Hepatocyte (in vitro differentiated cells): ENCODE results near the gene SBNO1. TPM values are rescaled to one million over a fixed set of nuclear protein-coding genes. Genes with fewer than 3 reads are reported as not detected.

Experiments used
- DNase-seq: peaks from one replicate; pipeline ENCODE4 v3.0.0-alpha.2; 2016; ENCODE audit warnings: low spot score
- H2AFZ ChIP-seq: fragments of 200-600 bp; sonication (generic); 2 replicates; pipeline ENCODE4 v1.6.0; 2016; ENCODE audit warnings: antibody characterized with exemption, mild to moderate bottlenecking
- H3K27ac ChIP-seq: fragments of 200-600 bp; sonication (generic); 2 replicates; pipeline ENCODE4 v1.5.1; 2016; ENCODE audit warnings: mild to moderate bottlenecking
- H3K27me3 ChIP-seq: fragments of 200-600 bp; sonication (generic); 2 replicates; pipeline ENCODE4 v1.6.1; 2016
- H3K36me3 ChIP-seq: fragments of 200-600 bp; sonication (generic); replicated peaks from 2 replicates; pipeline ENCODE4 v1.5.1; 2016; ENCODE audit warnings: low read depth; ENCODE audit not compliant: insufficient read depth
- H3K4me1 ChIP-seq: fragments of 200-600 bp; sonication (generic); 2 replicates; pipeline ENCODE4 v1.5.1; 2016; ENCODE audit warnings: mild to moderate bottlenecking, moderate library complexity; ENCODE audit not compliant: insufficient read depth
- H3K4me2 ChIP-seq: fragments of 200-600 bp; sonication (generic); 2 replicates; pipeline ENCODE4 v1.6.0; 2016
- H3K4me3 ChIP-seq: fragments of 200-600 bp; sonication (generic); 2 replicates; pipeline ENCODE4 v1.5.1; 2016; ENCODE audit warnings: mild to moderate bottlenecking
- H3K79me2 ChIP-seq: fragments of 200-600 bp; sonication (generic); 2 replicates; pipeline ENCODE4 v1.6.0; 2017; ENCODE audit warnings: mild to moderate bottlenecking
- H3K9me2 ChIP-seq: fragments of 200-600 bp; sonication (generic); replicated peaks from 2 replicates; pipeline ENCODE4 v1.6.0; 2017; ENCODE audit warnings: mild to moderate bottlenecking; ENCODE audit not compliant: insufficient read depth
- H3K9me3 ChIP-seq: fragments of 200-600 bp; sonication (generic); 2 replicates; pipeline ENCODE4 v1.5.1; 2016; ENCODE audit warnings: low read depth, mild to moderate bottlenecking
- H4K20me1 ChIP-seq: fragments of 200-600 bp; sonication (generic); 2 replicates; pipeline ENCODE4 v1.6.0; 2016; ENCODE audit warnings: mild to moderate bottlenecking; ENCODE audit not compliant: insufficient read depth, poor library complexity, severe bottlenecking
- EZH2 ChIP-seq: fragments of 200-600 bp; sonication (generic); IDR thresholded peaks from 2 replicates; pipeline ENCODE4 v1.6.1; 2016; ENCODE audit warnings: antibody characterized with exemption, mild to moderate bottlenecking, borderline replicate concordance
- EZH2phosphoT487 ChIP-seq: fragments of 200-600 bp; sonication (generic); IDR thresholded peaks from one replicate; pipeline ENCODE4 v1.6.1; 2018; ENCODE audit warnings: antibody characterized with exemption, mild to moderate bottlenecking, low read depth, moderate library complexity; ENCODE audit not compliant: unreplicated experiment, severe bottlenecking
- WGBS: methylation state at CpG from one replicate; pipeline ENCODE4 v1.1.6; 2016; ENCODE audit warnings: low lambda C conversion rate; ENCODE audit errors: missing lambda C conversion rate; 5-methylcytosine and 5-hydroxymethylcytosine counted together
- polyA plus RNA-seq: library from polyadenylated mRNA; unstranded; fragments of >200 nt; fragmentation: Nextera tagmentation; extraction: Ambion mirVana; gene quantifications from 2 replicates; pipeline ENCODE4 v1.2.1, GENCODE V29; 2016
- total RNA-seq: library from RNA; depleted of rRNA; stranded (reverse); fragments of >200 nt; gene quantifications from 2 replicates; pipeline ENCODE4 v1.2.3, GENCODE V29; 2014
- TF ChIP-seq, protein P1 (sequence below): fragments of 200-600 bp; sonication (generic); IDR thresholded peaks from 2 replicates; pipeline ENCODE4 v1.5.1; 2016; ENCODE audit warnings: antibody characterized with exemption, mild to moderate bottlenecking; ENCODE audit not compliant: poor library complexity

The SBNO1 gene
- total and polyA plus RNA-seq, 2 experiments from 2014 or later = 13.4 to 28.9 TPM

DNA sequence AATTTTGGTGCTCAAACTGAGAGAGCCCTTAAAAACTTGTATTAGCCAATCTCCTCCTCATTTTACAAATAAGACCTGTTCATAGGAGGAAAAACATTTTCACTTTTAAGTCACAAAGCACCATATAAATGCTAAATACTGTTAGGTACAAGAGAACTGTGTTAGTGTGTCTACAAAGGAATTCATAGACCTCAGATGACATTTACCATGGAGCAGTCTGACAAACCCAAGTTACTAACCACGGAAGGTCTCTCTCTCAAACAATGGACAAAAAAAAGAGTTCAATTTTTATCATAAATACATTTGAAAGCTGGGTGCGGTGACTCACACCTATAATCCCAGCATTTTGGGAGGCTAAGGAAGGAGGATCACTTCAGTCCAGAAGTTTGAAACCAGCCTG is 10.0 kb downstream of the SBNO1 start:
- Histone ChIP-seq H3K27me3 (no peaks in the 10 kb centered on the region), H3K4me3 (no peak overlapping the region), H3K9me3 (no peaks in the 10 kb centered on the region), H3K4me1 (no peaks in the 10 kb centered on the region), H4K20me1 (peaks cover 90% of the 10 kb centered on the region), H3K36me3 (no peaks in the 10 kb centered on the region), H3K9me2 (no peaks in the 10 kb centered on the region), H2AFZ (no peak overlapping the region), H3K27ac (no peak overlapping the region), H3K4me2 (no peak overlapping the region), H3K79me2 (peaks cover 100% of the 10 kb centered on the region)
- no peak for TF ChIP-seq EZH2
- TF ChIP-seq, protein P1, sequence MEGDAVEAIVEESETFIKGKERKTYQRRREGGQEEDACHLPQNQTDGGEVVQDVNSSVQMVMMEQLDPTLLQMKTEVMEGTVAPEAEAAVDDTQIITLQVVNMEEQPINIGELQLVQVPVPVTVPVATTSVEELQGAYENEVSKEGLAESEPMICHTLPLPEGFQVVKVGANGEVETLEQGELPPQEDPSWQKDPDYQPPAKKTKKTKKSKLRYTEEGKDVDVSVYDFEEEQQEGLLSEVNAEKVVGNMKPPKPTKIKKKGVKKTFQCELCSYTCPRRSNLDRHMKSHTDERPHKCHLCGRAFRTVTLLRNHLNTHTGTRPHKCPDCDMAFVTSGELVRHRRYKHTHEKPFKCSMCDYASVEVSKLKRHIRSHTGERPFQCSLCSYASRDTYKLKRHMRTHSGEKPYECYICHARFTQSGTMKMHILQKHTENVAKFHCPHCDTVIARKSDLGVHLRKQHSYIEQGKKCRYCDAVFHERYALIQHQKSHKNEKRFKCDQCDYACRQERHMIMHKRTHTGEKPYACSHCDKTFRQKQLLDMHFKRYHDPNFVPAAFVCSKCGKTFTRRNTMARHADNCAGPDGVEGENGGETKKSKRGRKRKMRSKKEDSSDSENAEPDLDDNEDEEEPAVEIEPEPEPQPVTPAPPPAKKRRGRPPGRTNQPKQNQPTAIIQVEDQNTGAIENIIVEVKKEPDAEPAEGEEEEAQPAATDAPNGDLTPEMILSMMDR = no peak
- TF ChIP-seq EZH2phosphoT487 = no peak
- DNase-seq = no peak
- WGBS = 86% methylated on average over 2 of the region's 2 CpGs

- TF ChIP-seq EZH2phosphoT487 (no peak), EZH2 (no peak)
- TF ChIP-seq, protein P1 = no peak
- no peak overlapping the region for H3K27ac ChIP-seq
- H3K9me2 ChIP-seq = no peaks in the 10 kb centered on the region
- no peaks in the 10 kb centered on the region for H3K4me1 ChIP-seq
- H4K20me1 ChIP-seq = peaks cover 63% of the 10 kb centered on the region
- no peak for DNase-seq
- H2AFZ ChIP-seq = no peak overlapping the region
- H3K36me3 ChIP-seq = no peaks in the 10 kb centered on the region
- peaks cover 96% of the 10 kb centered on the region for H3K79me2 ChIP-seq
- no peaks in the 10 kb centered on the region for H3K9me3 ChIP-seq
- WGBS = 92% methylated on average over 2 of the region's 2 CpGs
- no peaks in the 10 kb centered on the region for H3K27me3 ChIP-seq
- no peak overlapping the region for H3K4me3 ChIP-seq
- no peak overlapping the region for H3K4me2 ChIP-seq
These were observed 13.3 kb downstream of the SBNO1 start for GRCh38 chr12:123351349-123351748.

DNA sequence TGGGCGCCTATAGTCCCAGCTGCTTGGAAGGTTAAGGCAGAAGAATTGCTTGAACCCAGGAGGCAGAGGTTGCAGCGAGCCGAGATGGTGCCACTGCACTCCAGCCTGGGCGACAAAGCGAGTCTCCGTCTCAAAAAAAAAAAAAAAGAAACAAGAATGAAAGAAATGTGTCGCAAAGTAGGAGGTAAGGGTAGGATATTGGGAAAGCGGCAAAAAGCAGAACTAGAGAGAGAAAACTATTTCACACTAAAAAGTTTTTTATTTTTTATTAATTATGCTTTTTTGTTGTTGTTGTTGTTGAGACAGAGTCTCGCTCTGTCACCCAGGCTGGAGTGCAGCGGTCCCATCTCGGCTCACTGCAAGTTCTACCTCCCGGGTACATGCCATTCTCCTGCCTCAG is 17.7 kb downstream of the SBNO1 start:
- Histone ChIP-seq H3K79me2 (peaks cover 63% of the 10 kb centered on the region), H2AFZ (no peak overlapping the region), H3K4me1 (no peaks in the 10 kb centered on the region), H3K27ac (no peak overlapping the region), H3K9me3 (no peaks in the 10 kb centered on the region), H3K9me2 (no peaks in the 10 kb centered on the region), H3K4me2 (no peak overlapping the region), H3K27me3 (no peaks in the 10 kb centered on the region), H4K20me1 (peaks cover 22% of the 10 kb centered on the region), H3K36me3 (no peaks in the 10 kb centered on the region), H3K4me3 (no peak overlapping the region)
- over 99% methylated on average over 12 of the region's 12 CpGs for WGBS
- no peak for DNase-seq
- TF ChIP-seq EZH2phosphoT487 = no peak
- TF ChIP-seq, protein P1 = no peak
- TF ChIP-seq EZH2 = no peak

- Histone ChIP-seq H4K20me1 (peaks cover 2% of the 10 kb centered on the region), H3K27ac (no peak overlapping the region), H3K4me3 (no peak overlapping the region), H2AFZ (no peak overlapping the region), H3K27me3 (no peaks in the 10 kb centered on the region), H3K79me2 (peaks cover 52% of the 10 kb centered on the region), H3K4me2 (no peak overlapping the region), H3K9me2 (no peaks in the 10 kb centered on the region), H3K36me3 (peaks cover 7% of the 10 kb centered on the region), H3K9me3 (no peaks in the 10 kb centered on the region), H3K4me1 (no peaks in the 10 kb centered on the region)
- TF ChIP-seq, protein P1 = no peak
- TF ChIP-seq EZH2phosphoT487 (no peak), EZH2 (no peak)
- WGBS = 87% methylated on average over 6 of the region's 6 CpGs
- DNase-seq = no peak
These were observed 20.6 kb downstream of the SBNO1 start for GRCh38 chr12:123344086-123344485.
